Pancreas (tissue), 10 donors: ENCODE data around the gene OLFML3. TPM values are rescaled to one million over a fixed set of nuclear protein-coding genes. Genes with fewer than 3 reads are reported as not detected.

Experiments
- ATAC-seq, 4 donors: fragments of 200-7000 bp; cut with Tn5 transposase; one replicate each; pipeline versions ENCODE4 v1.8.0 to v1.9.1; 2020; ENCODE audit warnings: mild to moderate bottlenecking in 4 of 4, moderate library complexity in 4 of 4
- DNase-seq, 6 donors: peaks; one replicate each; pipeline ENCODE4 v3.0.0-alpha.2; 2020
- FAIRE-seq: peaks from 2 replicates; lab custom pipeline; 2012; peaks lifted over from hg19 to GRCh38; lab: Jason Lieb, UNC
- H3K27ac ChIP-seq, 4 donors: fragments of 200-600 bp; sonication (generic); 1 replicate in 3 of 4; 2 replicates in 1 of 4; pipeline versions ENCODE4 v1.5.0 to v1.8.0; 2020
- H3K27me3 ChIP-seq, 4 donors: fragments of 200-600 bp; one replicate each; pipeline ENCODE4 v1.8.0; 2021
- H3K36me3 ChIP-seq, 3 donors: fragments of 200-600 bp; sonication (generic) in 1 of 3; one replicate each; pipeline versions ENCODE4 v1.5.0 to v1.8.0; 2020 to 2021
- H3K4me1 ChIP-seq, 3 donors: fragments of 200-600 bp; one replicate each; pipeline ENCODE4 v1.8.0; 2021
- H3K4me3 ChIP-seq, 4 donors: fragments of 200-600 bp; sonication (generic) in 2 of 4; one replicate each; pipeline versions ENCODE4 v1.5.0 to v1.8.0; 2020 to 2021
- H3K9me3 ChIP-seq, 4 donors: fragments of 200-600 bp; one replicate each; pipeline ENCODE4 v1.8.0; 2021
- CTCF ChIP-seq, 4 donors: fragments of 200-600 bp; sonication (generic) in 3 of 4; IDR thresholded peaks; one replicate each; pipeline versions ENCODE4 v1.5.0 to v1.8.0; 2021; ENCODE audit warnings: antibody characterized with exemption in 4 of 4
- WGBS, 2 donors: extraction: QIAGEN DNeasy Blood & Tissue Kit; methylation state at CpG; one replicate each; pipeline ENCODE4 v1.1.7; 2013; 5-methylcytosine and 5-hydroxymethylcytosine counted together
- intact Hi-C, 3 donors: fragments of 100-400 bp; cut with DNase I; formaldehyde crosslinking; loops; one replicate each; pipeline versions ENCODE4 v1.11.1 to v1.14.2; 2022
- polyA plus RNA-seq, 2 donors: library from polyadenylated mRNA; stranded (reverse); fragments of 200-250 nt; gene quantifications; one replicate each; pipeline ENCODE4 v1.2.3, GENCODE V29; 2013
- total RNA-seq, 6 donors: library from RNA; stranded (reverse); fragmentation: NEBNext Ultra II Directional in 4 of 6; extraction: Animal tissue kit (Norgen Biotek cat#: 25700) in 4 of 6; gene quantifications; one replicate each; pipeline versions ENCODE4 v1.2.1 to v1.2.4, GENCODE V29; 2021 to 2023
- donor health status: healthy with polysubstance abuse.
- donor health status: DM: no; HTN: no; CAD: no; lungs with moderate emphysema.
- donor health status: DM: no; HTN: no; CAD: no.
- donor health status: control.
- donor health status: control.
- donor health status: Bipolar disorder and iron deficiency.
- donor health status: DM: yes; HTN: yes; CAD: no.
- donor health status: DM: no; HTN: no; CAD: no.
- donor health status: DM: no; HTN: no; CAD: no.
- donor health status: DM: yes; HTN: yes; CAD: no.

The OLFML3 gene
- total and polyA plus RNA-seq, 8 donors, result 3.7 to 39.2 (median 10.2) TPM

- no peak overlapping the region for H3K27ac ChIP-seq
- no peak for FAIRE-seq
- intact Hi-C loops, result no loop called here
Observed at GRCh38 chr1:114008480-114008941, 29.2 kb downstream of the OLFML3 start.

GRCh38 chr1:114008993-114009392, 29.7 kb downstream of the OLFML3 start:
- H3K4me3 ChIP-seq, result no peak overlapping the region
- no peaks in the 10 kb centered on the region for H3K4me1 ChIP-seq
- ATAC-seq, result no peak
- intact Hi-C loops, result no loop called here
- no peak for DNase-seq
- no peaks in the 10 kb centered on the region for H3K9me3 ChIP-seq
- TF ChIP-seq CTCF (IDR thresholded peaks at IDR 0.05), result no peak
- no peaks in the 10 kb centered on the region for H3K27me3 ChIP-seq
- H3K27ac ChIP-seq, result no peak overlapping the region
- no peak for FAIRE-seq
- no peaks in the 10 kb centered on the region for H3K36me3 ChIP-seq

More at GRCh38 chr1:114008480-114008941, 29.2 kb downstream of the OLFML3 start:
- no peaks in the 10 kb centered on the region for H3K27me3 ChIP-seq
- no peak for TF ChIP-seq CTCF (IDR thresholded peaks at IDR 0.05)
- ATAC-seq (no peak), DNase-seq (no peak)
- no peaks in the 10 kb centered on the region for H3K9me3 ChIP-seq
- H3K4me1 ChIP-seq, result no peaks in the 10 kb centered on the region
- 57 to 64% methylated on average over 2 of the region's 2 CpGs for WGBS, 2 donors
- H3K4me3 ChIP-seq, result no peak overlapping the region
- H3K36me3 ChIP-seq, result no peaks in the 10 kb centered on the region

- H3K9me3 ChIP-seq, result no peaks in the 10 kb centered on the region
- intact Hi-C loops, result no loop called here
- no peaks in the 10 kb centered on the region for H3K36me3 ChIP-seq
- no peak overlapping the region for H3K4me3 ChIP-seq
- no peak for ATAC-seq
- H3K27me3 ChIP-seq, result no peaks in the 10 kb centered on the region
- no peak for FAIRE-seq
- H3K27ac ChIP-seq, result no peak overlapping the region
- WGBS, 2 donors, result 47 to 54% methylated on average over 1 of the region's 1 CpG
- no peak for TF ChIP-seq CTCF (IDR thresholded peaks at IDR 0.05)
- DNase-seq, result no peak
- no peaks in the 10 kb centered on the region for H3K4me1 ChIP-seq
Observed at GRCh38 chr1:114009393-114009792, 30.1 kb downstream of the OLFML3 start.

DNA sequence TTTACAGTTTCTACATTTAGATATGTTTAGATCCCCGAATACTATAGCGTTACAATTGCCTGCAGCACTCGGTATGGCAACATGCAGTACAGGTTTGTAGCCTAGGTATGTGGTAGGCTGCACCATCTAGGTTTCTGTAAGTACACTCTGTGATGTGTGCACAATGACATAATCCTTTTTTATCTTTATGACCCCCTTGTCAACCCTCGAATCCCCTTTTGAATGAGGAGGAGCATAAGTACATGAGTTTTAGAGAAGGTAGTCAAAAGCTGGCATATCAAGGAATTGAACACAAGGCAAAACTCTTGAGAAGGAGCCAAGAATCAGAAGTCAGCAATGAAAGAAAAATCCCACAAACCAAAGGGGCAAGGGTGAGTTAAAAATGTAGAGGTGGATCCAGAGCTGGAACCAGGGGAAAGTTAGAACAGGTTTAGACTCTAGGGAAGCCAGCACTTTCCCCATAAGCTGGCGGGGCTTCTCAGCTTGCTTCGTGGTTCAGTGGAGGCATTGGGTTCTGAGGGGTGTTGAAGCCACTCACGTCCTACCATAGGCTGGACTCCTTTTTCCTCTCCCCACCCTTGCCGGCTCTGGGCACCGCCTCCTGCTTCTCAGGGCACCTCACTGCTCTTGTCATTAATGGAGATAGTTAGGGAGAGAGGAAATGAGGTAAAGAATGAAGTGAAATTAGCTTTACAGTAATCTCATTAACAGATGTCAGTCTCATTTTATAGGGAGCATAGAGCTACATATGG, 31.3 kb downstream of the OLFML3 start:
- Histone ChIP-seq H3K36me3 (no peaks in the 10 kb centered on the region), H3K4me3 (no peak overlapping the region), H3K4me1 (no peaks in the 10 kb centered on the region), H3K27me3 (no peaks in the 10 kb centered on the region), H3K27ac (no peak overlapping the region), H3K9me3 (no peaks in the 10 kb centered on the region)
- FAIRE-seq (no peak), DNase-seq (no peak), ATAC-seq (no peak)
- no peak for TF ChIP-seq CTCF (IDR thresholded peaks at IDR 0.05)
- 47 to 57% methylated on average over 9 of the region's 9 CpGs for WGBS, 2 donors
- intact Hi-C loops, result no loop called here

- no peak for DNase-seq
- Histone ChIP-seq H3K27me3 (no peaks in the 10 kb centered on the region), H3K27ac (no peak overlapping the region), H3K36me3 (no peaks in the 10 kb centered on the region), H3K9me3 (no peaks in the 10 kb centered on the region), H3K4me3 (no peak overlapping the region), H3K4me1 (no peaks in the 10 kb centered on the region)
- TF ChIP-seq CTCF (IDR thresholded peaks at IDR 0.05), result no peak
- intact Hi-C loops, result no loop called here
- no peak for FAIRE-seq
- ATAC-seq, result no peak
Observed at GRCh38 chr1:114011796-114012195, 32.5 kb downstream of the OLFML3 start.
